ENCODE results near the gene GALNT11. TPM values are rescaled to one million over a fixed set of nuclear protein-coding genes. Genes with fewer than 3 reads are reported as not detected.

The GALNT11 gene
- total and polyA plus RNA-seq, 2 of the 4 experiments (the other 2 are of a cell fraction): 24.4 to 29.3 TPM

GRCh38 chr7:152122540-152122939 is 97.1 kb downstream of the GALNT11 start:
- no peak overlapping the region for H3K14ac ChIP-seq (replicated peaks; ENCODE audit: low read depth, low read length)
- no peak overlapping the region for H2AK9ac ChIP-seq (replicated peaks; ENCODE audit: low read depth, low read length, poor library complexity)
- H3K56ac ChIP-seq (ENCODE audit: extremely low read depth, insufficient read depth, low read length): no peak overlapping the region
- WGBS, 2 experiments (ENCODE audit: extremely low coverage in 2 of 2, insufficient read length in 1 of 2): no CpG with 5 or more reads among the region's 1 CpG
- H3K4me3 ChIP-seq (ENCODE audit: insufficient read depth, low read depth, low read length): no peak overlapping the region
- DNase-seq: no peak
- H3K4me1 ChIP-seq (ENCODE audit: control insufficient read depth, insufficient read depth, low read length): no peaks in the 10 kb centered on the region
- no peak overlapping the region for H4K5ac ChIP-seq (ENCODE audit: low read depth, low read length)
- peaks cover 0 to 2% of the 10 kb centered on the region in 2 experiments; a peak in 1 of 4 replicates for H3K79me1 ChIP-seq (ENCODE audit: low read depth in 1 of 2, low read length in 2 of 2)
- no peak overlapping the region for H3K9ac ChIP-seq (ENCODE audit: low read depth, low read length)
- in situ Hi-C loops (cut with MboI; ENCODE audit: low sequenced_read_pairs): no loop called here
- no peaks in the 10 kb centered on the region for H3K9me1 ChIP-seq (ENCODE audit: insufficient read depth, low read length)
- peaks cover 42% of the 10 kb centered on the region for H3K36me3 ChIP-seq (ENCODE audit: control insufficient read depth, insufficient read depth, low read length)
- CTCF ChIA-PET: no interaction called here
- intact Hi-C loops (cut with micrococcal nuclease): no loop called here
- H3K27ac ChIP-seq (ENCODE audit: insufficient read depth, low read length): no peak overlapping the region
- dilution Hi-C loops (cut with HindIII; ENCODE audit: low sequenced_read_pairs, unreplicated experiment): no loop called here
- TF ChIP-seq USF2 (IDR thresholded peaks at IDR 0.05; ENCODE audit: low read depth, low read length) (no peak), MXI1 (IDR thresholded peaks at IDR 0.05; ENCODE audit: borderline replicate concordance, low read depth, low read length) (no peak), NFE2L2 (IDR thresholded peaks at IDR 0.05; ENCODE audit: low read depth, low read length) (no peak), CEBPB (IDR thresholded peaks at IDR 0.05; ENCODE audit: low read depth, low read length) (no peak), CTCF (conservative IDR thresholded peaks at IDR 0.05; ENCODE audit: low read depth, low read length) (no peak), BHLHE40 (IDR thresholded peaks at IDR 0.05; ENCODE audit: low read depth, low read length) (no peak), MAFK (IDR thresholded peaks at IDR 0.05; ENCODE audit: low read depth, low read length) (no peak), POLR2A (IDR thresholded peaks at IDR 0.05; ENCODE audit: low read depth, low read length) (no peak)
- H2BK5ac ChIP-seq (ENCODE audit: low read depth, low read length, poor library complexity, severe bottlenecking): no peak overlapping the region
- H2AK5ac ChIP-seq (ENCODE audit: low read depth, low read length): no peak overlapping the region
- no peaks in the 10 kb centered on the region for H4K20me1 ChIP-seq (ENCODE audit: insufficient read depth, low read length)
- no peak for ATAC-seq (ENCODE audit: low read depth)
- H4K8ac ChIP-seq (ENCODE audit: low read depth in 2 of 2, low read length in 2 of 2): no peak overlapping the region
- H4K91ac ChIP-seq (ENCODE audit: insufficient read depth, low read depth, low read length): no peak overlapping the region
- H3K18ac ChIP-seq (ENCODE audit: low read depth, low read length): no peak overlapping the region
- H2BK15ac ChIP-seq (ENCODE audit: low read depth, low read length): no peak overlapping the region
- no peak overlapping the region for H2AFZ ChIP-seq (replicated peaks; ENCODE audit: low read length, poor library complexity)
- POLR2A ChIA-PET (ENCODE audit: unreplicated experiment): no interaction called here
- H3K4ac ChIP-seq (ENCODE audit: low read depth, low read length): no peak overlapping the region
- no peak overlapping the region for H2BK120ac ChIP-seq (ENCODE audit: low read depth, low read length)
- no peaks in the 10 kb centered on the region; the same call in 1 of the 2 replicates for H3K9me3 ChIP-seq (ENCODE audit: control insufficient read depth, insufficient read depth, low read length)
- H2BK20ac ChIP-seq (ENCODE audit: low read depth, low read length): no peak overlapping the region
- no peak overlapping the region for H3K4me2 ChIP-seq (ENCODE audit: low read depth, low read length)
- H3K23ac ChIP-seq (ENCODE audit: low read depth, low read length): no peak overlapping the region
- H3K27me3 ChIP-seq (ENCODE audit: control insufficient read depth, insufficient read depth, low read length): no peaks in the 10 kb centered on the region
- BruUV-seq (replicated peaks): no TSS peak

Data from IMR-90 (cell line).